Measurements from ENCODE around the gene MCC. TPM values are rescaled to one million over a fixed set of nuclear protein-coding genes. Genes with fewer than 3 reads are reported as not detected.
A peak's percentile ranks its signal among the peaks of the same experiment; 100 is the strongest.

The MCC gene
- total RNA-seq, 1 donor from 2014 or later: 10.2 TPM

DNA sequence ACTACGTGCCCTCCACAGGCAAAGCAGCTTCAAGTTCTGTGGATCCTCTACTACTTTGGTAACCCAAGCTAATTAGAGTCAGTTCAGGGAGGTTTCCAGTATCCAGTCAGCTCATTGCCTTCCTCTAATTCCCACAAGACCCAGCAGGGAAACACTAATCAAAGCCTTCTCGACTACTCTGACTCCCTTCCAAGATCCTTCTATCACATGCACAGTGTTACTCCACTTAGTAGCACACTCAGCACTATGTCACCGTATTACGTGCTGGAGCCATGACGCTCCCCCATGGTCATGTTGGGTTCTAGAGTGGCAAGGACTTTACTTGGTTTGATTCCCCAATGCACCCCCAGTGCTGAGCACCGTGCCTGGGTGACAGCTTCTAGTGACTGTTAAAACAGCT is 458.6 kb downstream of the MCC start:
- DNase-seq (ENCODE audit: low spot score in 2 of 2) (no peak), FAIRE-seq (no peak)

DNA sequence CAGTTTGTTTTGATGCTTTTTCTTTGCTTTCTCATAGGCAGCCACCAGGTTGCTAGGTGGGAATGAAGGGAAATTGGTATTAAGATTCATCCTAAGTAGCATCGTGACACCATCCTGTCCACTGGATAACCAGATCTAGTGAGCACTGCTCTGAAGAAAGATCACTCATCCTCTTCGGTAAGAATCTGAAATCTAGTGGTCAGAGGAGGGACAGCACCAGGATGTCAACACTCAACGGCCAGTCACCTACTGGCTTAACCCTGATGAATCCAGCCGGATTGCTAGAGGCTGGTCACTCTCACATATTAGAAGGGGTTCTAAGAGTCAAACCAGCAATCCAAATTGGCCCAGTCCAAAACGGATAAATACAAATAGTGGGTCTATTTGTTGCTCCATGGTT is 460.8 kb downstream of the MCC start:
- DNase-seq (ENCODE audit: low spot score in 2 of 2): no peak
- FAIRE-seq: no peak

DNA sequence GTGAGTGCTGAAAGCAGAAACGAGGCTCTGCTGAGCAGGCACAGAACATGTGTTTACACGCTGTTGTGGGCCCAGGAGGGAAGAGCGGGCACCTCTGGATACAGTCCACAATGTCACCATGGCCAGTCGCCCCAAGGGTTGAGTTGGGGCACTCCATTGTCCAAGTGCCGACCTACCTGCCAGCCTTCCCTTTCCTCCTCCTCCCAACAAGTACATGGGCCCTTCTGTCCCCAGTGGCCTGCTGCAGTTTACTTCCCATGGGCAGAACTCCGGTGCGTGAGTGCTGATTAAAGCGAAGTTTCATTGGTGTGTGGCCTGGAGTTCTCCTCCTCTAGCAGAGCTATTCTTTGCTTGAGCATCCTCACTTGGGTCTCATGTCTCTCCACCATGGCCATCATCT is 461.2 kb downstream of the MCC start:
- FAIRE-seq: no peak

DNA sequence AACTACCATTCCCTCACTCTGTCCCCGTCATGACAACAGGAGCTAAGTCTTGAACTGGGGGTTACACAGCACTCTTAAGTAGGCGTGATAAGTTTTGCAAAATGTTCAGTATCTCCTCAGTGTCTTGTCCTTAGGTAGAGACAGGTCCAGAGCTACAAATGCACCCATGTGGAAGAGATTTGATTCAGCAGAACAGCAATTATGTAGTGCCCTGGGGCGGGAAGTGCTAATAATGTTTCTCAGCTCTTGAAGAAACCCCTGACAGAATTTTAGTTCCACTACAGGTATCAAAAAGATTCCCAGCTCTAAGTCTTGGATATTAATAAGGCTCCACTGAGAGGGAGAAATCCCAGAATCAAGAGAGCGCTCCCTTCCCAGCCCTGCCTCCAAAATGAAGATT is 462.0 kb downstream of the MCC start:
- no peak for FAIRE-seq
- no peak for DNase-seq (ENCODE audit: low spot score in 2 of 2)

More for the DNA sequence above, 461.2 kb downstream of the MCC start:
- no peak for DNase-seq (ENCODE audit: low spot score in 2 of 2)

DNA sequence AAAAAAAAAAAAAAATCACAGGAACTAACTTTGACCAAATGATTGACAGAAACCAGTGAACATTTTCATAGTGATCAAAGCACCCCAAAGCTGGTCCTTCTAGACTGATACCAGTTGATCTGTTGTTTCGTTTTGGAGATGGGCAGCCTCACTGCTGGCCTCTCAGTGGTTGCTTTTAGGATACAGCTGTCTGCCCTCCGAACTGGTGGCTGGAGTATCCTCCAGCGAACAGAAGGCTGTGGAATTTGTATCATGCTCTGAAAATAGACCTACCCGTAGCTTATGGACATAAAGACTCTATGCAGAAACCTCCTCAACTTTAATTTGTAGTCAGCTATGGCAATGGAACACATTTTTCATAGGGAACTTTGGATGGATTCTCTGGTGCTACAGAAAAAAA is 462.7 kb downstream of the MCC start:
- FAIRE-seq (no peak), DNase-seq (ENCODE audit: low spot score in 2 of 2) (no peak)

DNA sequence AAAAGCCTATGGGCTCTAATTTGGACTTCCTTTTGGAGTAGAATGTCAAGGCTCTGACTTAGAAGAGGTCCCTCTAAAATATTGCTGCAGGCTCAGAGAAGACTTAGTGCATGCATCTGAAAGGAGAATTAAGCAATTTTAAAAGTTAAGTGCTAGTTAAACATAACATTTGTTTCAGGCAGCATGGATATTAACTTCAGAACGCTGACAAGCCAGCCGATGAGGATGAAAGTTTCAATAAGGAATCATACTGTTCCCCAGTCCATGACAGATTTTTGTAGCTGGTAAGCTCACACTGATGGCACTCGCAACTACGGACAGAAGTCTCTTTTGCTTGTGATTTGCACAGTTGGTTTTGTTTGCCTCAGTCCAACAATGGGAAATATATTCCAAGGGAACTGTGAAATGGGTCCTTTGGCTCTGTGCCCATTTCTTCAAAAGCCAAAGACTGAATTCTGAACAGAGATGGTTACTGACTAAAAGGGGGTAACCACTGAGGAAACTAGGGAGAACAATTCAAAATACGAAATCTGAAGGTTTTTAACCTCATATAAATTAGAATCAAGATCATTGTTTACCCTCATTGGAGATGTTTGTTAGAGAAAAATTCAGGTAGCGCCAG is 464.1 kb downstream of the MCC start:
- FAIRE-seq (no peak), DNase-seq (ENCODE audit: low spot score in 2 of 2) (no peak)

DNA sequence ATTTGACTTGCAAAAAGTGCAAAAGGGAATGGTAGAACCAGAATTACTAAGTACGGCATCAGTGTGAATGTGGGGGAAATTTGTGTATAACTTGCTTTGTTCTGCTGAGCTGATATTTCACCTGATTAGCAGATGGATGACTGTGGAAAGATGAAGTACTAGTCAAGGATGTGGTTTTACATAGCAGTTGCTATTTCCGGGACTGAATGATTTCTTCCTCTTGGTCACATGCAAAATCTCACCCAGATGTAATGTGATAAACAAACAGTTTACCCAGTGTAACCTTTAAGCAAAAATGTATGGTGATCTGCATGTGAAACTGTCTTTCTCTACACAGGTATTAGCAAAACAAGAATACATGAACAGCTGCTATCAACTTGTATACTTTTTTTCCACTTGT is 465.6 kb downstream of the MCC start:
- FAIRE-seq: no peak
- no peak for DNase-seq (ENCODE audit: low spot score in 2 of 2)

DNA sequence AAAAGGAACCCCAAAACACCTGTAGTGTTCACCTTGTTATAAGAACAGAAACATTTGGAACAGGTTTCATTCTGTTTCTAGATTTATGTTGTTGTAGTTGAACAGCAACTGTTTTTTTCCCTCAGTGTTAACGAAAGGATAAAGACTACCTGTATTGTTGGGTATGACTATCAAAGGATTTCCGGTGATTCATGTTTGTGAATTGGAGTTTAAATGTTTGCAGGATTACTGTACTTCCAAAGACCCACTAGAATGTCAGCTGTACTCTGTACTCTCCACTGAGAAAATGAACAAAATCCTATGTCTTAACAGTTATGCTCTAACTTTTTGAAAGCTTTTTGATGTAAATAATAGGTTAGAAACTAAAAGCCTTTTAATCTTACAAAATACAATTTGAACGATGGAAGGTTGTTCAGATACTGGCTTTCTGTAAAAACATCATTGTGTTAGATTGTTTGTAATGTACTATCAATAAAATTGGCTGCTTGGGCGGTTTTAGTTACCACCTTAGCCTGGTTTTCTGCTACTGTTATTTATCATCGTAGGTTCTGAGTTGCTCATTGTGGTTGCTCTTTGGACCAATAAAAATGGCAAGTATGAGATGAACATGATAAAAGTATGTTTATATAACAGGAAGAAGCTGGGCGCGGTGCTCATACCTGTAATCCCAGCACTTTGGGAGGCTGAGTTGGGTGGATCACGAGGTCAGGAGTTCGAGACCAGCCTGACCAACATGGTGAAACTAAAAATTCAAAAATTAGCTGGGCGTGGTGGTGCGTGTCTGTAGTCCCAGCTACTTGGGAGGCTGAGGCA is 467.6 kb downstream of the MCC start:
- DNase-seq (ENCODE audit: low spot score in 2 of 2) (no peak), FAIRE-seq (no peak)

DNA sequence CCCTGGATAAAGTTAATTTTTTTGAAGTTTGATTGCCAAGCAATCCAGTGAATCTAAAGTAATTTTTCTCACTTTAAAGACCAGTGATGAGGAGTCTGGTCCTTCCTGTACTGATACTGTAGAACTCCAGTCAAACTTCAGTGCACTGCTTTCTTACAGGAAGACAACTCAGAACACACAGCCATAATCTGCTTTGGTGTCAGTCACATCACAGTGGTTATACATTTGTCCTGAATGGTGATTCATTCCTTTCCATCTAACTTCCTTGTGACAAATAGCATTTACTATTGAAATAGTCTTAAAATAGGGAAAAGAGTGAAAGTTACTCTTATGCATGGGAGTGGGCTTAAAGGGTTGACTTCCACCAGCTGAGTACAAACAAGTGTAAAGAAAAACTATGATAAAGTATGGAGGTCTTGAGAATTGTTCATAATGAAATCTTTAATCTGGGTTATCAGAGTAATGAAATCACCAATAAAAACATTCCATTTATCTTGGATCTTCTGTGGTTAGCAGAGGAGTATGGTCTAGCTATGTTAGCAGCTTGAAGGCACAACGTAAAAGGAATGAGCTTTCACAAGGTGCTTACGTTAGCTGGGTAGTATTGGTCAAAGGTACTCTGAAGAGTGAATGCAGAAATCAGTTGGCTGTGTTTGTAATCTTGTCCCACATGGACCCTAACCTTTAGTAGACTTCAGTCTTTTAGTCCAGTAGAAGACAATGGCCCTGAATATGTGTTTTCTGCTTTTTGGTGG is 470.2 kb downstream of the MCC start:
- FAIRE-seq (no peak), DNase-seq (ENCODE audit: low spot score in 2 of 2) (no peak)

DNA sequence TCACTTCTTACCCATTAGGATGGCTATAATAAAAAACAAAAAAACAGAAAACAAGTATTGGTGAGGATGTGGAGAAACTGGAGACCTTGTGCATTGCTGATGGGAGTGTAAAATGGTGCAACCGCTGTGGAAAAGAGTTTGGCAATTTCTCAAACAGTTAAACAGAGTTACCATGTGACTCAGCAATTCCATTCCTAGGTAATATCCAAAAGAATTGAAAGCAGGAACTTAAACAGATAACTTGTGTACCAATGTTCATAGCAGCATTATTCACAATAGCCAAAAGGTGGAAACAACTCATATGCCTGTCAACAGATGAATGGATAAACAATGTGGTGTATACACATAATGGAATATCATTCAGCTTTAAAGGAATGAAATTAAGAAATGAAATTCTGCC is 482.8 kb downstream of the MCC start:
- FAIRE-seq: no peak
- no peak for DNase-seq (ENCODE audit: low spot score in 2 of 2)

DNA sequence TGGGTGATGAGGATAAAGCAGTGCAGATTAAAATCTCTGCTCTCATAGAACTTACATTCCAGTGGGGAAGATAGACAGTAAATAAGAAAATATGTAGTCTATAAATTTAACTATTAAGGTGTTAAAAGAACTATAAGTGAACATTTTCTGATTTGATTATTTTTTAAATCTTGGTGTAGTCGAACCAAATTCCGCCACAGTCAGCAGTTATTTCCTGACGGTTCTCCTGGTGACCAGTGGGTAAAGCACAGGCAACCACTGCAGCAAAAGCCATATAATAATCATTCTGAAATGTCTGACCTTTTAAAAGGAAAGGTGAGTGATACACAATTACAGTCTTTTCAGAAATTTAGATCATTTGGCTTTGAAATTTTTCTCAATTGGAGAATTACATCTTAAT is 484.5 kb downstream of the MCC start:
- no peak for DNase-seq (ENCODE audit: low spot score in 2 of 2)
- FAIRE-seq: no peak

DNA sequence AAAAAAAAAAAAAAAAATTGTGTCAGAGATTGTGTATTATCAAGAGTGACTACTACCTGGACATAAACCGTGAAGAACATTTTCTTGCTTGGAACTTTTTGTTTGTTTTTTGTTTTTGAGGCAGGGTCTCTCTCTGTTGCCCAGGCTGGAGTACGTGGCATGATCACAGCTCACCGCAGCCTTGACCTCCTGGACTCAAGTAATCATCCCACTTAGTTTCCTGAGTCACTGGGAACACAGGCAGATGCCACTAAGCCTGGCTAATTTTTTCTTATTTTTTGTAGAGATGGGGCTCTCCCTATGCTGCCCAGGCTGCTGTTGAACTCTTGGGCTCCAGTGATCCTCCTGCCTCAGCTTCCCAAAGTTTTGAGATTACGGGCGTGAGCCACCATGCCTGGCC is 485.8 kb downstream of the MCC start:
- no peak for FAIRE-seq
- no peak for DNase-seq (ENCODE audit: low spot score in 2 of 2)

DNA sequence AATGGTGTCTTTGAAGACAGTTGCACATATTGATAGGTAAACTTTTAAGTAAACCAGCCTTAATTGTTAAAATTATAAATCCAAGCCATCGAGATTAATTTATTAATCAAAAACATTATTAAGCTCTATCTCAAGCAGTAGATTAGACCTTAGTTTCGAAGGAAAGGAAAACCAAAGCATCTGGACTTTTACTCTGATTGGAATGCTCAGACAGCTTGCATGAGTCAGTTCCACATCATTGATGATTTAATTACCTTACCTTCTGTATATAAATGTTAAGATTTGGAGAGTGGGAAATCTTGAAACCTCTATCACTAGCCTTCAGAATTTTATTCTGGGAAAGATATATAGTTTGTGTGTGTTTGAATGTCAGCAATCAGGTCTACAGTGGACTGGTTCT is 487.8 kb downstream of the MCC start:
- FAIRE-seq: no peak

DNA sequence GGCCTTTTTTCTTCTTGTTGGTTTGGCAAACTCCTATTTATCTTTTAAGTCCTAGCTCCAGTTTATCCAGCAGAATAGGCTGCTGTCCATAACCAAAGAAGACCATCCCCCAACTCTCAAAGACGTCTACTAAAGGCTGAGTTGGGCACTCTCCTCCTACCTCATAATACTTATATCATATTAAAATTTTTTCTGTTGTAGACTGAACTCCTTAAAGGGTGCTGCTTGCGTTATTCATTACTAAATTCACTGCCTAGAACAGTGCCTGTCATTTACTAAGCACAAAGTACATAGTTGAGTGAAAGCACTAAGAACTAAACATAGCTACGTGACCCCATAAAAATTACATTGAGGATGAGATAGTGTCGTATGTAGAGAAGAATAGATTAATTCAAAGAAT is 490.0 kb downstream of the MCC start:
- FAIRE-seq (no peak), DNase-seq (ENCODE audit: low spot score in 2 of 2) (no peak)

More for the DNA sequence above, 487.8 kb downstream of the MCC start:
- DNase-seq (ENCODE audit: low spot score in 2 of 2): no peak

DNA sequence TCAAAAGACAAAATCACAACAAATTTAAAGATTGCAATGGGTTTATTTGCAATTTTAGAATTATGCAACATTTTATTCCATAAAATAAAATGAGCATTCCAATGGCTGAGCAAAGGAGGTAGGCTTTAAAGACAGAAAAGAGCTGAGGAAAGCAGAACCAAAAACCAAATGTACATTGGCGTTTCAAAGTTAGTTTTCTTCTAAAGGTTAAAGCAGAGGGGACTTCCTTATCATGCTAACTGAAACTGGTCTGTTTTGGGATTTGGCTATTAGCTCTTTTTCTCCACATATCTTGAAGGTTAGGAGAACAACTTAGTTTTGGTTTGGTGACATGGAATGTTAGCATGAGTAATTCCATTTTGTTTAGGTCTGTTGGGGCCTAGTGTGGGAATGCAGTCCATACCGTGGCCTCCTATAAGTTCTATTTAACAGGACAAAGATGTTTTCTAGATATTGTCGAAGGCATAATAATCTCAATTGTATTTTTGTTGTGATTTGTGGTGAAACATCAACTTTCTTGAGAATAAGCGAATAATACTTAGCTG is 491.4 kb downstream of the MCC start:
- FAIRE-seq: no peak
- DNase-seq (ENCODE audit: low spot score in 2 of 2): no peak

DNA sequence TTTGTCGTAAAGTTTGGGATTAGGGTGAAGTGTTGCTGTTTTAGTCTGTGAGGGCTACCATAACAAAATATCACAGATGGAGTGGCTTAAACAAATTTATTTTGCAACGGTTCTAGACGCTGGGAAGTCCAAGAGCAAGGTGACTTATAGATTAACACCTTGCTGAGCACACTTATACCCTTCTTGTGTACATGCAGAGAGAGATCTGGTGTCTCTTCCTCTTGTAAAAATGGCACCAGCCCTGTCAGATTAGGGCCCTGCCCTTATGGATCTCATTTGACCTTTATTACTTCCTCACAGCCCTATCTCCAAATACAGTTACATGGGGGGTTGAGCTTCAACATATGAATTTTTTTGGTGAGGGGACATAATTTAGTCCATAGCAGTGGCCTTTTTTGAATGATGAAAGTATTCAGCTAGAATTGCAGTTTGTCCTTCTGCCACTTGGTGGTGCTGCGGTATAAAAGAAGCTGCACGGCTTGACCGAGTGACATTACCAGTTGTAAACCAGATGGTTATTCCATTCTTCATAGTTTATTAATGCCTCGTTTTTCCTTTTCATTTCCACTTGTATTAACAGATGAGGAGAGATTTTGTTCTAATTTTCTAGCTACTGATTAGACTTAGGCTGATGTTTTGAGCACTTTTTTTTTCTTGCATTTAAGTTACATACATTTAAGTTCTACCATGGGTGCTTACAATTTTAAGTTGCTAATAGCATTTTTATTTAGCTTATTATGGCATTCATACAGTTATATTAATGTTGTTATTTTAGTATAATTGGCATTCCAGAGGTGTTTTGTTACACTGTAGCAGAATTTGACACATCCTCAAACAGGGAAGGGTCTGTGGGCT is 492.3 kb downstream of the MCC start:
- FAIRE-seq: no peak
- peak in 1 of 2 donors; percentile 42 for DNase-seq (ENCODE audit: low spot score in 2 of 2)

DNA sequence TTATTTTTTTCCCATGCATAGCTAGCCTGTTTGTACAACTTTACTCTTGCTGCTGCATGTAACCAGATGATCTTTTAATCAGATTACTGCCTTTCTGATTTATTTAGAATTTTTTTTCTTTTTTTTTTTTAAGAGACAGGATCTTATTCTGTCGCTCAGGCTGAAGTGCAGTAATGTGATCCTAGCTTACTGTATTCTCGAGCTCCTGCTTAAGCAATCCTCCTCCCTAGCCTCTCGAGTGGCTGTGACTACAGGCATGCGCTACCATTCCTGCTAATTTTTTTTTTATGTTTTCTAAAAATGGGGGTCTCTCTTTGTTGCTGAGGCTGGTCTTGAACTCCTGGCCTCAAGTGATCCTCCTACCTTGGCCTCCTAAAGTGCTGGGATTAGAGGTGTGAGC is 502.0 kb downstream of the MCC start:
- DNase-seq (ENCODE audit: low spot score in 2 of 2): no peak
- no peak for FAIRE-seq

DNA sequence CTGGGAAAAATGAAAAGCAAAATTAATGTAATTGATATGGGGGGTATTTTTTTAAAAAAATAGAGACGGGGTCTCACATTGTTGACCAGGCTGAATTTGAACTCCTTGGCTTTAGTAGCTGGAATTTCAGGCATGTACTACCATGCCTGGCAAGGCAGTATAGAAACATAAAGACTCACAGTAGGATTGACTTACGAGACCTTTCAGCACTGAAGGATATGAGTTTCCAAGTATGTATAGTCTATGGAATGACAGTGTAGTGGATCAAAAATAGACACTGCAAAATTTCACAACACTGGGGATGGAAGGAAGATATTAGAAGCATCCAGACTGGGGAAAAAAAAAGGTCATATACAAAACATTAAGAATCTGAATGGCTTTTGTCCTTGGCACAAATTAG is 504.9 kb downstream of the MCC start:
- no peak for FAIRE-seq

DNA sequence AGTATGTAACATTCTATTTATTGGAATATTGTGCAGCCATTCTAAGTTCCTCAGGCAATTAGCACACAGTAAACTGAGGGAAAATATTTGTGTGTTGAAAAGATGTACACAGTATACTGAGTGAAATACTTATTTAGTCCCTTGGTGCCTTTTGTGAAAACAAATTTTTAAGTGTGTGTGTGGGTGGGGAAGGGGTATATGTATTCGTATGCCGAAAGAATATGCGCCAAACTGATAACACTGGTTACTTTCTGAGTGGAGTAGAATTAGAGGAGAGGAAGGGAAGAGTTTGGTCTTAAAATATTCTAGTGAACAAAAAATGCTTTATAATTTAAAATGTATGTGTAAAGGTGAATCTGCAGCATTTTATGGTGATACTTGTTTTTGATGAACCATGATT is 508.5 kb downstream of the MCC start:
- FAIRE-seq: no peak

More for the DNA sequence above, 504.9 kb downstream of the MCC start:
- no peak for DNase-seq (ENCODE audit: low spot score in 2 of 2)

DNA sequence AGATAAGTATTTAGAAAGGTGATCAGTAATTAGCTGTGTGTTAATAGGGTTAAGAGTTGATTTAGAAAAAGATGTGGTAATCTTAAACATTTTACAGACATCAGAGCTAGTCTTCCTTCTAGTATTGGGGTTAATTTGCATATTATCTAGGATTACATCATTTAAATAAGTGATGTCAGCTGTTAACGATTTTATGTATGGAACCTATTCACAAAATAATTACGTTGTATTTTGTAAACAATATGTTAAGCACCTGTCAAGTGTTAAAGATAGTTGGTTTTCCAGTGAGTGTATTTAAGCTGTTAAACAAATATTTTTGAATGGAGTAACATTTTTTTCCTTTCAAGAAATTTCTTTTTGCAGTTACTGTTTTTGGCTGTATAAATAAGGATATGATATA is 509.4 kb downstream of the MCC start:
- DNase-seq (ENCODE audit: low spot score in 2 of 2): no peak
- FAIRE-seq: no peak

More for the DNA sequence above, 508.5 kb downstream of the MCC start:
- DNase-seq (ENCODE audit: low spot score in 2 of 2): no peak
